ENCODE results near the gene ZNF410. TPM values are rescaled to one million over a fixed set of nuclear protein-coding genes. Genes with fewer than 3 reads are reported as not detected.
A peak's percentile ranks its signal among the peaks of the same experiment; 100 is the strongest.

The ZNF410 gene
- total RNA-seq, 1 donor: 73.6 TPM

DNA sequence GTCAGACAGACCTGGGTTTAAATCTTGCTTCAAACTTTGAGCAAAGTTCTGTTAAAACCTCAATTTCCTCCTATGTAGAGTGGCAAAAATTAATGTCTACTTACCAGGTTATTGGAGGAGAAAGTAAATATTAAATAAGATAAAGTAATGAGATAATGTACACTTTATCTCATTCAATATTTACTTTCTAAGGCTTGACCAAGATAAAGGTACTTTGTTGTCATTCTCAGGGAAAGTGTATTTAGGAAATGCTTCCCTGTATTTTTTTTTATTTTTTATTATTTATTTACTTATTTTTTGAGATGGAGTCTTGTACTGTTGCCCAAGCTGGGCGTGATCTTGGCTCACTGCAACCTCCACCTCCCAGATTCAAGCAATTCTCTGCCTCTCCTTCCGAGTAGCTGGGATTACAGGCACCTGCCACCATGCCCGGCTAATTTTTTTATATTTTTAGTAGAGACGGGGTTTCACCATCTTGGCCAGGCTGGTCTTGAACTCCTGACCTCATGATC lies 58.6 kb downstream of the ZNF410 start:
- H3K4me3 ChIP-seq (ENCODE audit: low read depth, low read length): no peak overlapping the region
- DNase-seq (ENCODE audit: low read depth): no peak
- TF ChIP-seq, protein P1, sequence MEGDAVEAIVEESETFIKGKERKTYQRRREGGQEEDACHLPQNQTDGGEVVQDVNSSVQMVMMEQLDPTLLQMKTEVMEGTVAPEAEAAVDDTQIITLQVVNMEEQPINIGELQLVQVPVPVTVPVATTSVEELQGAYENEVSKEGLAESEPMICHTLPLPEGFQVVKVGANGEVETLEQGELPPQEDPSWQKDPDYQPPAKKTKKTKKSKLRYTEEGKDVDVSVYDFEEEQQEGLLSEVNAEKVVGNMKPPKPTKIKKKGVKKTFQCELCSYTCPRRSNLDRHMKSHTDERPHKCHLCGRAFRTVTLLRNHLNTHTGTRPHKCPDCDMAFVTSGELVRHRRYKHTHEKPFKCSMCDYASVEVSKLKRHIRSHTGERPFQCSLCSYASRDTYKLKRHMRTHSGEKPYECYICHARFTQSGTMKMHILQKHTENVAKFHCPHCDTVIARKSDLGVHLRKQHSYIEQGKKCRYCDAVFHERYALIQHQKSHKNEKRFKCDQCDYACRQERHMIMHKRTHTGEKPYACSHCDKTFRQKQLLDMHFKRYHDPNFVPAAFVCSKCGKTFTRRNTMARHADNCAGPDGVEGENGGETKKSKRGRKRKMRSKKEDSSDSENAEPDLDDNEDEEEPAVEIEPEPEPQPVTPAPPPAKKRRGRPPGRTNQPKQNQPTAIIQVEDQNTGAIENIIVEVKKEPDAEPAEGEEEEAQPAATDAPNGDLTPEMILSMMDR (IDR thresholded peaks at IDR 0.05; ENCODE audit: insufficient read depth, low read length): no peak

- DNase-seq (ENCODE audit: low read depth): peak; percentile 95
- peak within 1 kb of the TSS; percentile 97 for H3K4me3 ChIP-seq (ENCODE audit: low read depth, low read length)
- TF ChIP-seq, protein P1 (IDR thresholded peaks at IDR 0.05; ENCODE audit: insufficient read depth, low read length): peak; percentile 4
Measured at GRCh38 chr14:73949752-73950734, 63.4 kb downstream of the ZNF410 start, which contains the start of the genes COQ6 and FAM161B. COQ6 (plus strand) TSS chr14:73950302; CDS start chr14:73950333, 31 bp downstream. FAM161B (minus strand) TSS chr14:73950094; CDS start chr14:73950026, 68 bp downstream.

GRCh38 chr14:73953731-73954130 lies 67.1 kb downstream of the ZNF410 start:
- H3K4me3 ChIP-seq (ENCODE audit: low read depth, low read length): no peak overlapping the region
- TF ChIP-seq, protein P1 (IDR thresholded peaks at IDR 0.05; ENCODE audit: insufficient read depth, low read length): no peak
- no peak for DNase-seq (ENCODE audit: low read depth)

- TF ChIP-seq, protein P1 (IDR thresholded peaks at IDR 0.05; ENCODE audit: insufficient read depth, low read length): no peak
- H3K4me3 ChIP-seq (ENCODE audit: low read depth, low read length): no peak overlapping the region
- no peak for DNase-seq (ENCODE audit: low read depth)
Measured at GRCh38 chr14:73955674-73956073, 69.0 kb downstream of the ZNF410 start.

GRCh38 chr14:73958591-73958990 lies 71.9 kb downstream of the ZNF410 start:
- no peak for DNase-seq (ENCODE audit: low read depth)

GRCh38 chr14:73961192-73961591 lies 74.5 kb downstream of the ZNF410 start:
- H3K4me3 ChIP-seq (ENCODE audit: low read depth, low read length): no peak overlapping the region
- DNase-seq (ENCODE audit: low read depth): no peak
- TF ChIP-seq, protein P1 (IDR thresholded peaks at IDR 0.05; ENCODE audit: insufficient read depth, low read length): no peak

More at GRCh38 chr14:73958591-73958990, 71.9 kb downstream of the ZNF410 start:
- H3K4me3 ChIP-seq (ENCODE audit: low read depth, low read length): no peak overlapping the region
- TF ChIP-seq, protein P1 (IDR thresholded peaks at IDR 0.05; ENCODE audit: insufficient read depth, low read length): no peak
